HEK293 (cell line): ENCODE data around the gene BMERB1.
A peak's percentile ranks its signal among the peaks of the same experiment; 100 is the strongest.

Experiments used
- CTCF ChIA-PET: fragments of 350-600 bp; formaldehyde crosslinking; extraction: SDS; loops from one replicate; lab custom pipeline; 2021; ENCODE audit warnings: antibody characterized with exemption; lab: Yijun Ruan, JAX
- POLR2A ChIA-PET: fragments of 300-600 bp; formaldehyde crosslinking; extraction: SDS; loops from one replicate; lab custom pipeline; 2020; ENCODE audit warnings: antibody characterized with exemption, inconsistent platforms; lab: Yijun Ruan, JAX
- H3K27ac ChIP-seq: fragments of 200-500 bp; sonication (Bioruptor generic); 2 replicates; pipeline ENCODE4 v1.5.1; 2014; ENCODE audit warnings: low read depth, low read length, control low read depth, inconsistent platforms; ENCODE audit errors: extremely low read depth
- H3K36me3 ChIP-seq, 2 experiments: fragments of 200-500 bp in 1 of 2; sonication (Bioruptor generic) in 1 of 2; 1 replicate in 1 of 2; 2 replicates in 1 of 2; pipeline ENCODE4 v1.5.1; 2014 to 2017; ENCODE audit warnings: inconsistent platforms in 2 of 2, low read length in 2 of 2; ENCODE audit not compliant: control insufficient read depth in 2 of 2, insufficient read depth in 1 of 2
- H3K4me1 ChIP-seq: fragments of 200-500 bp; sonication (Bioruptor generic); 2 replicates; pipeline ENCODE4 v1.5.1; 2014; ENCODE audit warnings: mild to moderate bottlenecking, low read length, inconsistent platforms; ENCODE audit not compliant: control insufficient read depth, insufficient read depth
- H3K4me3 ChIP-seq: 2 replicates; pipeline ENCODE4 v1.5.1; 2011; ENCODE audit warnings: low read depth, mild to moderate bottlenecking, control low read depth, low read length, moderate library complexity
- H3K9me3 ChIP-seq: fragments of 200-500 bp; sonication (Bioruptor generic); 2 replicates; pipeline ENCODE4 v1.5.1; 2014; ENCODE audit warnings: low read depth, low read length, inconsistent platforms; ENCODE audit not compliant: control insufficient read depth, insufficient read depth
- EGR2 ChIP-seq: fragments of 450-650 bp; formaldehyde crosslinking; IDR thresholded peaks from 2 replicates; pipeline ENCODE4 v1.5.1; 2016; ENCODE audit warnings: low read depth, missing biosample characterization, missing genetic modification characterization
- FEZF1 ChIP-seq: fragments of 450-650 bp; formaldehyde crosslinking; IDR thresholded peaks from 2 replicates; pipeline ENCODE4 v1.5.1; 2016; ENCODE audit warnings: missing biosample characterization, missing genetic modification characterization
- GLIS1 ChIP-seq: fragments of 450-650 bp; formaldehyde crosslinking; IDR thresholded peaks from 2 replicates; pipeline ENCODE4 v1.5.1; 2016; ENCODE audit warnings: missing biosample characterization, missing genetic modification characterization
- KLF8 ChIP-seq: fragments of 450-650 bp; formaldehyde crosslinking; IDR thresholded peaks from 2 replicates; pipeline ENCODE4 v1.5.1; 2016; ENCODE audit warnings: missing biosample characterization, missing genetic modification characterization
- OSR2 ChIP-seq: fragments of 450-650 bp; formaldehyde crosslinking; IDR thresholded peaks from 2 replicates; pipeline ENCODE4 v1.5.1; 2016; ENCODE audit warnings: missing biosample characterization, missing genetic modification characterization
- PRDM10 ChIP-seq: fragments of 450-650 bp; formaldehyde crosslinking; IDR thresholded peaks from 2 replicates; pipeline ENCODE4 v1.5.1; 2016; ENCODE audit warnings: missing biosample characterization, missing genetic modification characterization
- TCF7L2 ChIP-seq: IDR thresholded peaks from 2 replicates; pipeline ENCODE4 v1.6.1; 2011; ENCODE audit warnings: low read depth, mild to moderate bottlenecking, inconsistent platforms, low read length, moderate library complexity, borderline replicate concordance
- WT1 ChIP-seq: fragments of 450-650 bp; formaldehyde crosslinking; IDR thresholded peaks from 2 replicates; pipeline ENCODE4 v1.5.1; 2016; ENCODE audit warnings: missing biosample characterization, missing genetic modification characterization
- ZBTB49 ChIP-seq: fragments of 450-650 bp; formaldehyde crosslinking; IDR thresholded peaks from 2 replicates; pipeline ENCODE4 v1.5.1; 2016; ENCODE audit warnings: missing biosample characterization, missing genetic modification characterization, low read depth
- ZNF23 ChIP-seq: fragments of 450-650 bp; formaldehyde crosslinking; IDR thresholded peaks from 2 replicates; pipeline ENCODE4 v1.5.1; 2016; ENCODE audit warnings: missing biosample characterization, missing genetic modification characterization, borderline replicate concordance
- ZNF311 ChIP-seq: fragments of 450-650 bp; formaldehyde crosslinking; IDR thresholded peaks from 2 replicates; pipeline ENCODE4 v1.5.1; 2017; ENCODE audit warnings: missing biosample characterization, missing genetic modification characterization, borderline replicate concordance
- ZNF335 ChIP-seq: fragments of 450-650 bp; formaldehyde crosslinking; conservative IDR thresholded peaks from 2 replicates; pipeline ENCODE4 v1.5.1; 2016; ENCODE audit warnings: missing biosample characterization, missing genetic modification characterization
- ZNF341 ChIP-seq: fragments of 450-650 bp; formaldehyde crosslinking; IDR thresholded peaks from 2 replicates; pipeline ENCODE4; 2016; ENCODE audit warnings: low read depth, missing biosample characterization, missing genetic modification characterization
- ZNF366 ChIP-seq: fragments of 450-650 bp; formaldehyde crosslinking; conservative IDR thresholded peaks from 2 replicates; pipeline ENCODE4 v1.5.1; 2016; ENCODE audit warnings: missing biosample characterization, missing genetic modification characterization
- ZNF433 ChIP-seq: fragments of 450-650 bp; formaldehyde crosslinking; IDR thresholded peaks from 2 replicates; pipeline ENCODE4 v1.5.1; 2016; ENCODE audit warnings: missing biosample characterization, missing genetic modification characterization, low read depth
- ZNF571 ChIP-seq: fragments of 450-650 bp; formaldehyde crosslinking; IDR thresholded peaks from 2 replicates; pipeline ENCODE4 v1.5.0; 2017; ENCODE audit warnings: missing biosample characterization, missing genetic modification characterization
- ZNF621 ChIP-seq: fragments of 450-650 bp; formaldehyde crosslinking; IDR thresholded peaks from 2 replicates; pipeline ENCODE4 v1.5.1; 2017; ENCODE audit warnings: missing biosample characterization, missing genetic modification characterization
- ZNF629 ChIP-seq: fragments of 450-650 bp; formaldehyde crosslinking; IDR thresholded peaks from 2 replicates; pipeline ENCODE4 v1.5.1; 2017; ENCODE audit warnings: missing biosample characterization, missing genetic modification characterization
- TF ChIP-seq, protein P1 (sequence below): fragments of 450-650 bp; formaldehyde crosslinking; IDR thresholded peaks from 2 replicates; pipeline ENCODE4 v1.5.1; 2017; ENCODE audit warnings: missing biosample characterization, missing genetic modification characterization
- TF ChIP-seq, protein P2 (sequence below): fragments of 450-650 bp; formaldehyde crosslinking; IDR thresholded peaks from 2 replicates; pipeline ENCODE4 v1.5.1; 2016; ENCODE audit warnings: missing biosample characterization, missing genetic modification characterization
- TF ChIP-seq, protein P3 (sequence below): fragments of 450-650 bp; formaldehyde crosslinking; IDR thresholded peaks from 2 replicates; pipeline ENCODE4 v1.5.1; 2017; ENCODE audit warnings: missing biosample characterization, missing genetic modification characterization

The BMERB1 gene

GRCh38 chr16:15518381-15519351, 84.3 kb downstream of the BMERB1 start:
- CTCF ChIA-PET = interaction anchor here (0.6 kb wide), 1 partner anchor 91 kb away, joined by 3 read pairs; no protein-coding TSS in a partner anchor
- Histone ChIP-seq H3K36me3 (no peaks in the 10 kb centered on the region), H3K27ac (no peak overlapping the region), H3K4me1 (no peaks in the 10 kb centered on the region), H3K9me3 (no peaks in the 10 kb centered on the region), H3K4me3 (no peak overlapping the region)
- POLR2A ChIA-PET = no interaction called here
- TF ChIP-seq ZNF571 (tag by site-specific recombination) = no peak
- peak; percentile 24; the same call in 1 of the 2 replicates for TF ChIP-seq ZNF629 (tag by site-specific recombination)
- TF ChIP-seq EGR2 (tag by site-specific recombination) = no peak
- TF ChIP-seq, protein P1, sequence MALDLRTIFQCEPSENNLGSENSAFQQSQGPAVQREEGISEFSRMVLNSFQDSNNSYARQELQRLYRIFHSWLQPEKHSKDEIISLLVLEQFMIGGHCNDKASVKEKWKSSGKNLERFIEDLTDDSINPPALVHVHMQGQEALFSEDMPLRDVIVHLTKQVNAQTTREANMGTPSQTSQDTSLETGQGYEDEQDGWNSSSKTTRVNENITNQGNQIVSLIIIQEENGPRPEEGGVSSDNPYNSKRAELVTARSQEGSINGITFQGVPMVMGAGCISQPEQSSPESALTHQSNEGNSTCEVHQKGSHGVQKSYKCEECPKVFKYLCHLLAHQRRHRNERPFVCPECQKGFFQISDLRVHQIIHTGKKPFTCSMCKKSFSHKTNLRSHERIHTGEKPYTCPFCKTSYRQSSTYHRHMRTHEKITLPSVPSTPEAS (tag by site-specific recombination) = 0 out of 2 replicates have a peak, but pooled peaks have one; percentile 42
- TF ChIP-seq WT1 (tag by site-specific recombination) = peak; percentile 78
- TF ChIP-seq ZNF23 = no peak
- TF ChIP-seq ZNF311 (tag by site-specific recombination) = no peak
- TF ChIP-seq ZNF341 (tag by site-specific recombination) = 0 out of 2 replicates have a peak, but pooled peaks have one; percentile 14
- no peak for TF ChIP-seq ZBTB49 (tag by site-specific recombination)
- TF ChIP-seq ZNF621 (tag by site-specific recombination) = no peak
- TF ChIP-seq, protein P2, sequence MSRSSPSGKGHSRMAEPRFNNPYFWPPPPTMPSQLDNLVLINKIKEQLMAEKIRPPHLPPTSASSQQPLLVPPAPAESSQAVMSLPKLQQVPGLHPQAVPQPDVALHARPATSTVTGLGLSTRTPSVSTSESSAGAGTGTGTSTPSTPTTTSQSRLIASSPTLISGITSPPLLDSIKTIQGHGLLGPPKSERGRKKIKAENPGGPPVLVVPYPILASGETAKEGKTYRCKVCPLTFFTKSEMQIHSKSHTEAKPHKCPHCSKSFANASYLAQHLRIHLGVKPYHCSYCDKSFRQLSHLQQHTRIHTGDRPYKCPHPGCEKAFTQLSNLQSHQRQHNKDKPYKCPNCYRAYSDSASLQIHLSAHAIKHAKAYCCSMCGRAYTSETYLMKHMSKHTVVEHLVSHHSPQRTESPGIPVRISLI = 0 out of 2 replicates have a peak, but pooled peaks have one; percentile 25
- TF ChIP-seq OSR2 (tag by site-specific recombination) = peak; percentile 75
- TF ChIP-seq GLIS1 = peak; percentile 15; the same call in 1 of the 2 replicates
- peak; percentile 40 for TF ChIP-seq FEZF1 (tag by site-specific recombination)
- no peak for TF ChIP-seq KLF8 (tag by site-specific recombination)
- no peak for TF ChIP-seq ZNF433
- TF ChIP-seq TCF7L2 = no peak
- TF ChIP-seq, protein P3, sequence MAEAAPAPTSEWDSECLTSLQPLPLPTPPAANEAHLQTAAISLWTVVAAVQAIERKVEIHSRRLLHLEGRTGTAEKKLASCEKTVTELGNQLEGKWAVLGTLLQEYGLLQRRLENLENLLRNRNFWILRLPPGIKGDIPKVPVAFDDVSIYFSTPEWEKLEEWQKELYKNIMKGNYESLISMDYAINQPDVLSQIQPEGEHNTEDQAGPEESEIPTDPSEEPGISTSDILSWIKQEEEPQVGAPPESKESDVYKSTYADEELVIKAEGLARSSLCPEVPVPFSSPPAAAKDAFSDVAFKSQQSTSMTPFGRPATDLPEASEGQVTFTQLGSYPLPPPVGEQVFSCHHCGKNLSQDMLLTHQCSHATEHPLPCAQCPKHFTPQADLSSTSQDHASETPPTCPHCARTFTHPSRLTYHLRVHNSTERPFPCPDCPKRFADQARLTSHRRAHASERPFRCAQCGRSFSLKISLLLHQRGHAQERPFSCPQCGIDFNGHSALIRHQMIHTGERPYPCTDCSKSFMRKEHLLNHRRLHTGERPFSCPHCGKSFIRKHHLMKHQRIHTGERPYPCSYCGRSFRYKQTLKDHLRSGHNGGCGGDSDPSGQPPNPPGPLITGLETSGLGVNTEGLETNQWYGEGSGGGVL (tag by site-specific recombination) = peak; percentile 64
- no peak for TF ChIP-seq ZNF335
- 0 out of 2 replicates have a peak, but pooled peaks have one; percentile 35 for TF ChIP-seq ZNF366
- TF ChIP-seq PRDM10 (tag by site-specific recombination) = peak; percentile 43; the same call in 1 of the 2 replicates
- TF ChIP-seq, all 188 proteins: peak for 11
